Limb (tissue), 2 donors: Measurements from ENCODE around the gene CDKL5.
"Not testable (repeated sequence)": the region's sequence is repeated elsewhere in the genome, so short reads cannot be mapped to it uniquely, and the experiment has no call there.

Source experiments
- DNase-seq, 2 donors: peaks; one replicate each; pipeline ENCODE4 v3.0.0-alpha.2; 2016; ENCODE audit errors: extremely low spot score in 2 of 2

CDKL5 gene

DNA sequence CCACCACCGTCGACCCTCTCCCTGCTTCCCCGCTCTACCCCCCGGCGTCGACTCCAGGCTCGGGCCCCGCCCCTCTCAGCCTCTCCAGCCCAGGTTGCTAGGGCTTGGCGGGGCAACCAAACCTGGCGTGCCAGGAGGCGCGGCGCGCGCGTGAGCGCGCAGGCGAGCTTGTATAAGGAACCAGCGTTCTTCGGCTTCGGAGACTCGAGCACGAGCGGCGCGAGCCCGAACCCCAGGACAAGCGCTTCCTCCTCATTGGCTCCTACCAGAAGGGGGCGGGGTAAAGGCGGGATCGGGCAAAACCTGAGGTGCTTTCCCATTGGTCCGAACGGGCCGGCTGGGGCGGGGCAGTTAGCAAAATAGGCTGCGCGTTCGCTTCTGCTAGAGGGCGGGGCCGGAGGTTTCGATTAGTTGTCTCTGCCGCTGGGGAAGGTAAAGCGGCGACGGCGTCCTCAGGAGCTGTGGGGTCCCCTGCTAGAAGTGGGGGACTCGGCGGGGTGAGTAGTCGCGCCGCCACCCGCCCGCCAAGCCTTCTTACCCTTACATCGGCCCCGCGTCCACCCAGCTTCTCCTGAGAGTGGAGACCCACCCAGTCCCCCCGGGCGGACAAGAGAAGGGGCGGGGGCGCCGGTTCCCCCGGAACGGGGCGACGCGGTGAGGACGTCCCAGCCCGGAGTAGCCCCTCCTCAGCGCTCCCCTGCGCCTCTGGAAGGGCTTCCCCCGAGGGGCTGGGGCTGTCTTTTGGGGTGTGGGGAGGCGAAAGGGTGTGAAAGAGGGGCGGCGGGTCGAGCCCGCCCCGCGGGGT, at the start of gene CDKL5:
CDKL5 (plus strand) TSS at position 410 of the 805 bp plus-strand sequence. CDS start 81,489 bp downstream, outside the sequence.
- DNase-seq: peak; percentile 92 to 96

DNA sequence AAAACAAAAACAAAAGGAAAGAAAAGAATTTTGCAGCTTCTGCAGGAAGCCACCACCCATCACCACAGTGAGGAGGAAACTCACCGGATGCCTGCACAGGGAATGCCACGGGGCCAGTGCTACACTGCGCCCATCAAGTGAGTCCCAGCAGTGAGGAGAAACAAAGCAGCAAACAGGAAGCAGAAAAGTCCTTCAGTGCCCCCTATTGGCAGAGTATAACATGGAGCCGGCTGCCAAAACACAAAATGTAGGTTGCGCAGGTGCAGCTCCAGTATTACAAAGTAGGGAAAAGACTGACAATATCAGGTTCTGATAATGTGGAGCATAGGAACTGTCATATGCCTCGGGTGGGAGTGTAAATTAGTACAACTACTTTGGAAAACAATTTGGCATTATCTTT, 47.6 kb upstream of the CDKL5 start:
- DNase-seq: no peak

DNA sequence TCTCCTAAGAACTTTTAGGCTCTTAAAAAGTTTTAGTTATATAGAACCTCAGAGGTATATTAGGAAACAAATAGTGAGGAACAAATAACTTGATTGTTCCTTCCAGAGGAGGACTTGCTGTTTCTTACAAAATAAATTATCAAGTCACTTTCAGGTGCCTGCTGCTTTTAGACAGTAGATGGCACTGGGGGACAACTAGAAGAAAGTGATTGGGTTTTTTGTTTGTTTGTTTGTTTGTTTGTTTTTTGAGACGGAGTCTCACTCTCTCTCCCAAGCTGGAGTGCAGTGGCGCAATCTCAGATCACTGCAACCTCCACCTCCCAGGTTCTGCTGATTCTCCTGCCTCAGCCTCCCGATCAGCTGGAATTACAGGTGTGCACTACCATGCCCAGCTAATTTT, 35.4 kb upstream of the CDKL5 start:
- DNase-seq: no peak

DNA sequence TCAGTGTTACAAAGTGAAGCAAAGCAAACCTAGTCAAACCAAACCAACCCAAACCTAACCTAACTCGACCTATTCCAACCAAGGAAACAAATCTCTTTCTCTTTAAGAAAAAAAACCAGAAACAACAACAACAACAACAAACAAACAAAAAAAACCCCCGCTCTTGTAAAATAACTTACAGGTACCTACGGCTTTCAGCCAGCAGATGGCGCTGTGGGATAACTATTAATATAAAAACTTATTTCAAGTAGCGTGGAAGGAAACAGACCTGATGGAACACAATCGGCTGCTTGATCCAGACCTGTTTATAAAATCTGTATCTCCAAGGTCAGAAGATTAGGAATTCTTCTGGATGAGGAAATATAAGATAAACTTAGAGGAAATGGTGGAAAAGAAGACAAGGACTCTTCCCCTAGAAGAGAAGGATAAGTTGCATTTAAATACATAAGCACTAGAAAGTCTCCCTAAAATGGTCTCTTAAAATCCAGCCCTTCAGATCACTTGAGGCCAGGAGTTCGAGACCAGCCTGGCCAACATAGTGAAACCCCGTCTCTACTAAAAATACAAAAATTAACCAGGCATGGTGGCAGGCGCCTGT, 34.4 kb upstream of the CDKL5 start:
- peak; percentile 49 to 60 for DNase-seq

DNA sequence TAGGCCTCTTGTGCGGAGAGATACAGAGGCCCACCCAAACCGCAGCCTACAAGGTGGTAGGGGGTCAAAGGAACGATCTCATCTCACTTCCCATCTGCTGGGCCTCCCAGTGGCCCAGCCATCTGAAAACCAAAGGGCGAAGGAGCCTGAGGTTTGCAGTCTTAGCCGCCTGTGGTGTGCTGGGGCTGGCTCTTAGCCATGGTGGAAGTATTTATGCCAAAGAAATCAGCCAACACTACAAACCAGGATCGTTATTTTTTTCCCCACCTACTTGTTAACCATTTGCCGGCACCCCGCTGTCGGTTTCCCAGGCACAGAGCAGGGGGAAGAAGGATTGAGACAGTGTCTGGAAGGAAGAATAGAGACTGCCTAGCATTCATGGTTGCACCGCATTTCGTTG, 30.9 kb upstream of the CDKL5 start:
- DNase-seq: peak in 1 of 2 donors; percentile 27

DNA sequence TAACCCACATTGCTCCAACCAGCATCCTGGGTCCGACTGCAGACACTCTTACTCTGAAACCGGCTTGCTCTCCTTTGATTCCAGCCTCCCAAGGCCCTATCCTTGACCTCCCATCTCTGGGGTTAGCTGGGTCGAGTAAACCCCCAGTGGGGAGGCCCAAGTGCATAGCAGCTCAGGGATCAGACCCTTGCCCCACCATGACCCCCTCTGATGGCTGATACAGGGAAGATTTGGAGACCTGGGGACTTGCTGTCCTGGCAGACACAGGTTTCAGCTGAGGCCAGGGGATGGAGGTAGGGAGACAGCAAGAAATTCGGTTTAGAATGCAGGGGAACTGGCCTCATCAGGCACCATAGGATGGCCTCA, 23.6 kb upstream of the CDKL5 start:
- no peak for DNase-seq

DNA sequence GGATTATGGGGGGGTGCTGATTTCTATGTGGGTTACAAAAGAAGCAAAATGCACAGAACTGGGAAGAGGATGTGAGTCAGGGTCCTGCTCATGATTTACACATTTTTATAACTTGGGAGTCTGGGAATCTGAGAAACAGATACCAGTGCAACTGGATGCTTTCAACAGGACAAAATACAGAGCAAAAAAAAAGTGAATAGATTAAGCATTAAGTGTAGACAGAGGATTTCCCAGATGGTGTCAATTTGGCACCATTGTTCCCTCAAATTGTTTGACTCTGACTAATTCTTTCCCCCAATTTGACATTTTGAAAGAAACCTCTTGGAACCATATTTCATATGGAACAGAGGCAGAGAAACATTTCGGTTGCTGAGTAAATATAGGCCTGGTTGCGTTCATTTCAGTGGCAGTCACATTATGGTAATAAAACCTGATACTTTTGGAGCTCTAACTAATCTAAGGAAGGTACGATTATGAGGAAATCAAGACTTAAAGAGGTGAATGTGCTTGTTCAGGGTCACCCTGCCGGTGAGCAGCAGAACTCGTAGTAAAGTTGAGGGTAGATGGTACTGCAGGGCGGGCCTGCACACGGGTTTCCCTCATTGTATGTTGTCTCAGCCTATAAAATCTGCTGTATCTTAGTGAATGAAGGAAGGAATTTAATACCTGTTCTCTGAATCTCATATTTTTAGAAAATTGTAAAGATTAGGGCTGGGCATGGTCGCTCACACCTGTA, 18.7 kb upstream of the CDKL5 start:
- no peak for DNase-seq

DNA sequence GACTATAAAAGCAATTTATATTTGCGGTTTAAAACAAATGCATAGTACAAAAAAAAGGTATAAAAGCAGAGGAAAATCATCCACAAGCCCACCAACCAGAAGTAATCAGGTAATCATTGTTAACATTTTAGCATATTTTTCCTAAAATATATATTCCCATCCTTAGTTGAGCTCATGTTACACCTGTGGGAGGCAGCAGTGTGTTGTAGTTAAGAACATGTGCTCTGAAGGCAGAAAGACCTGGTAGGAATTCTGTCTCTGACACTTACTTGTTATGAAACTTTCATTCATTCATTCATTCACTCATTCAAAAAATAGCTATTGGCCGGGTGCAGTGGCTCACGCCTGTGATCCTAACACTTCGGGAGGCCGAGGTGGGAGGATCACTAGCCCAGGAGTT, 15.4 kb upstream of the CDKL5 start:
- DNase-seq: peak in 1 of 2 donors; percentile 23

DNA sequence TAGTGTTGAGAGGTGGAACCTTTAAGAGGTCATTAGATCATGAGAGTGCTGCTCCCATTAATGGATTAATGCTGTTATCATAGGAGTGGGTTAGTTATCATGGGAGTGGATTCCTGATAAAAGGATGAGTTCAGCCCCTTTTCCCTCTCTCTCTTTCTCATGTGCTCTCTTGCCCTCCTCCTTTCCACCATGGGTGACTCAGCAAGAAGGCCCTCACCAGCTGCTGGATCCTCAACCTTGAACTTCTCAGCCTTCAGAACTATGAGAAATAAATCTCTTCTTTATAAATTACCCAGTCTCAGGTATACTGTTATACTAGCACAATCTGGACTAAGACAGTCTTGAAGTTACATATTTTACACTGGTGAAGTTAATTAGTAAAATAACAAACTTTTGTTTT, 10.0 kb upstream of the CDKL5 start:
- no peak for DNase-seq

DNA sequence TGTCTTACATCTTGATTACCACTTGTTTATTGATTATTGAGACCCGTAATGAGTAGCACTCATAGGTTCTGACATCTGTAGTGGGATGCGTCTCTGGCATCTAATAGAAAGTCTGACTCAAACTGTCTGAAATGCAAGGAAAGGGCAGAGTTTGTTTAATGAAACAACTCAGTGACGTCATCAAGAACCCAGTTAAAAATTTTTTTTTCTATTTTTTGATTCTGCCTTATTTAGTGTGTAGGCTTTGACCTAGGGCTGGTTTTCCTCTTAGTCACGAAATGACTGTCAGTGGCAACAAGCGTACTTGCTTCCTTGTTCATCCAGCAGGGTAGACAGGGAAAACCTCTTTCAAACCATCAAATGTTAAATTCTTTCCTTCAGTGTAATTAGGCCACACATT, 3.1 kb upstream of the CDKL5 start:
- no peak for DNase-seq

DNA sequence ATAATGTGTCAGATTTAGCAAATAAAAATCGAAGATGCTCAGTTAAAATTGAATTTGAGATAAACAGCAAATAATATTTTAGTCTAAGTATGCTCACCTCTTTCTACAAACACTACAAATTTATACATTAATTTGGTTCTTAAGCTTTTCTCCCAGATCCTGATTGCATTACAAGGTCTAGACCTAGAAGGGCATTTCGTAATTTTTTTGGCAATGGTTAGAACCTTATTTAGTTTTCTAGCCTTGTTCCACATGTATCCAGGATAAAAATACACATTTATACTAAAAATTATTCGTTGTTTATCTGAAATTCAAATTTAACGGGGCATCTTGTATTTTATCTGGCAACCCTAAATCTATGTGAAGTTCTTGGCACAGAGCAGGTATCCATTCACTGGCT, 2.5 kb upstream of the CDKL5 start:
- no peak for DNase-seq

DNA sequence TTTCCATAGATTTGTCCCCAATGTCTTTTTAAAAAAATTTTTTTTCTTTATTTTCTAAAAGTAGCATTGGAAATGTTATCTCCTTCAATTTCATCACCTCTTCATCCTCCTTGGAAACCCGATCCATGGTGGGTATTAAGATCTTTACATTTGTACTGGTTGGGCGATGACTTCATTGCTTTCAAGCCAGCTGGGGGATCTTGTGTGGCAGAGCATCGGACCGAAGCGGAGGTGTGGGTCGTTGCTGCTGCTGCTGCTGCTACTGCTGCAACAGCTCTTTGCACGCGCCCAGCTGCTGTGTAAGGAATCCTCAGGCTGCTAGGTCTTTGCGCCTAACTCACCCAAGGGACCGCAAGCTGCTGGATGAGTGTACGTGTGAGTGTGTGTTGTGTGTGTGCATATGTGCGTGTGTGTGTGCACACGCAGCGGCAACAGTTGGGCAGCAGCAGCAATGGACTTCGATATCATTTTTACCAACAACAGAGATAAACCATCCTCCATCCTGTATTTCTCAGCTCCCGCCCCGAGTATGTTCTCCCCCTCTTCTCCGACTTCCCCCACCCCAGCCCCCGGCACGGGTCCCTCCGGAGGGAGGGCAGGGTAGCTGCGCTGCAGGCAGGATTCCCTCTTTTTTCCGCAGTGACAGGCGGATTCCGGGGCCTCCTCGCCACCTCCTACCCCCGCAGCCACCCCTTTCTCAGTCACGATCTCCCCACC, 768 bp upstream of the CDKL5 start:
- peak; percentile 3 to 58 for DNase-seq

DNA sequence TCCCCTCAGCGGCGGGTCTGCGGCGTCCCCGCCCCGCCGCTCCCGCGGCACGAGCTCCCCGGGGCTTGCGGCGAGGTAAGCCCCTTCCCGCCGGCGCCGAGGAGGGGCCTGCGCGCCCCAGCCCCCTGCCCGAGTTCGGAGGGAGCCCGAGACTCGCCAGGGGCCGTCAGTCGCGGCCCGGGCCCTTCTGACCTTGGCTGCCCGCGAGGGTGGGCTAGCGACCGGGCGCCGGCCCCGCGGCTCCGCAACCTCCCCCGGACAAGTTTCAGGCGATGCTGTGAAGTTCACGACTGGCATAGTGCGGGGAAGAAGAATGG, 554 bp downstream of the CDKL5 start:
- DNase-seq: no peak

DNA sequence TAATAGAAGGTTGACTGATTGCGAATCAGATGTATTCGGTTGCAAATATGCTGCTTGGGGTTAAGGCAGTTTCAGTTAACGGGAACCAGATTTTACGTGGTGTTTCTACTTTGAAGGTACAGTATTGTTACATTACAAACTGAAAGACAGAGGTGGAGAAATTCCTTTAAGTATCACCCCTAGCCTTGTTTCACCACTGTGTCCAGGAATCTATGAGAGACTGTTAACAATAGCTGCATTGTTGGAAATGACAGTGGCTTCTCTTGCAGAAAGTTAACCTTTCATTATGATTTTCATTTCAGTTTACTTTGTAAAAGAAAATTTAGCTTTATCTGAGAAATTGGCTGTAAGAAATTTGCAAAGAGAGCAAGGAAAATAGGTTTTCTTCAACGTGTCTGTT, 2.6 kb downstream of the CDKL5 start:
- DNase-seq: no peak

DNA sequence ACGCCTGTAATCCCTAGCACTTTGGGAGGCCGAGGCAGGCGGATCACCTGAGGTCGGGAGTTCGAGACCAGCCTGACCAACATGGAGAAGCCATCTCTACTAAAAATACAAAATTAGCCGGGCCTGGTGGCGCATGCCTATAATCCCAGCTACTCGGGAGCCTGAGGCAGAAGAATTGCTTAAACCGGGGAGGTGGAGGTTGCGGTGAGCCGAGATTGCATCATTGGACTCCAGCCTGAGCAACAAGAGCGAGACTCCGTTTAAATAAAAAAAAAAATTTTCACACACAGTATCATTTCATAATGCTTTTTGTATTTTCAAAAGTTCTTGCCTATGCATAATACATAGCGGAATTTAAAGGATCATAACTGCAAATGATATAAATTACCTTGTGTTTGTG, 7.9 kb downstream of the CDKL5 start:
- not testable (repeated sequence) for DNase-seq

DNA sequence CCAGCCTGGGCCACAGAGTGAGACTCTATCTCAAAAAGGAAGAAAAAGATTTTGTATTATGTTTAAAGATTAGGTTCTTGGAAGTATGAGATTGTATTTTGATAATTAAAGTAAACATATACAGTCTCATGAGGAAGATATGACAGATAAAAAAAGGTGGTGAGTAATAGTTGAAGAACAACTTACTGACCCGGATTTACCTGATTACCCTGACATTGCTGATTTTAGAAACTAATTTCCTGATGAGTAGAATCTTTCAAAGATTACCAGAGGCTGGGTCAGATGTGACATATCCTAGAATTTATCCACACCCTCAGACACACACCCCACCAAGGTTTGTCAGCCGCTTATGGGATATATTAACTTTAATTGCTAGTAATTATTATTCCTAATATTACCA, 9.5 kb downstream of the CDKL5 start:
- no peak for DNase-seq

DNA sequence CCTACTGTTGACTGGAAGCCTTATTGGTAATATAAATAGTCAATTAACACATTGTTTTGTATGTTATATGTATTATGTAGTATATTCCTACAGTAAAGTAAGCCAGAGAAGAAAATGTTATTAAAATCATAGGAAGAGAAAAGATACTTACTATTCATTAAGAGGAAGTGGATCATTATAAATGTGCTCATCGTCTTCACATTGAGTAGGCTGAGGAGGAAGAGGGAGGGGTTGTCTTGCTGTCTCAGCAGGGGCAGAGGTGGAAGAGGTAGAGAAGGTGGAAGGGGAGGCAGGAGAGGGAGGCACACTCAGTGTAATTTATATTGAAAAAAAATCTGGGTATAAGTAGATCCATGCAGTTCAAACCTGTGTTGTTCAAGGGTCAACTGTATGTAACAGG, 10.6 kb downstream of the CDKL5 start:
- no peak for DNase-seq

DNA sequence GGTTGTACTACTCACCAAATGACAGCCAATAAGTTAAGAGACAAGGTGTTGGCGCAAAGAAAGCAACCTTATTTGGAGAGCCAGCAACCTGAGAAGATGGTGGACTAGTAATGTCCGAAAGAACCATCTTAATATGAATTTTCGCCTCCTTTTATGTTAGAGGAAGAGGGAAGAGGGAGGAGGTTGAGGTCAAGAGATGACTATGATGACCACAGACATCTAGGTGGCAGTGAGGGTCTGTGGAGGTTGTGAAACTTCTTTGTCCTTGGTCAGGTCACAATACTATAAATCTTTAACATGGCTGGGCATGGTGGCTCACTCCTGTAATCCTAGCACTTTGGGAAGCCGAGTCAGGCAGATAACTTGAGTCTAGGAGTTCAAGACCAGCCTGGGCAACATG, 15.4 kb downstream of the CDKL5 start:
- DNase-seq: no peak

DNA sequence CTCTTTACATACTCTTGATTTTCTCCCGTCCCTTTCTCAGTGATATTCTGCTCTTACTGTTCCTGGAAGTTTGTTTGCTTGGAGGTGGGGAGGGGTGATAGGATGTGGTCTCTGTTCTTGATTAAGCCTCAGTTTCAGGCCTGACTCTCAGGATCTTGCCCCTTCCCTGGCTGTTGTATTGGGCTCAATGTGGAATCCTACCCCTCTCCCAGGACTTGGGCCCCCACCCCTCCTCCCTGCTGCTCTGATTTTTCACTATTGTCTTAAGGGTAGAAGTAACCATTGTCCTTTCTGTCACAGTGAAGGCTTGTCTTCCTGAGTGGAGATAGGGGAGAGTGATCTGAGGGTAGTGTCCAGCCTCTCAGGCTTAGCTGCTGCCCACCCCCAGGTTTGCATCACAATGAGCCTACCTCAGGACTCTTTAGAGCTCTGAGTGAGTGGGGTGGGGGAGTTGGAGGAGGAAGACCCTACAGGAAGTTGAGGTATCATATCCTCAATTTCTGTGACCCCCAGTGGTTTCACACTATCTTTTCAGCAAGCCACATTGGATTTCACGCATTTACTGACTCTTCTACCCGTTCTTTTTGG, 16.5 kb downstream of the CDKL5 start:
- DNase-seq: no peak

DNA sequence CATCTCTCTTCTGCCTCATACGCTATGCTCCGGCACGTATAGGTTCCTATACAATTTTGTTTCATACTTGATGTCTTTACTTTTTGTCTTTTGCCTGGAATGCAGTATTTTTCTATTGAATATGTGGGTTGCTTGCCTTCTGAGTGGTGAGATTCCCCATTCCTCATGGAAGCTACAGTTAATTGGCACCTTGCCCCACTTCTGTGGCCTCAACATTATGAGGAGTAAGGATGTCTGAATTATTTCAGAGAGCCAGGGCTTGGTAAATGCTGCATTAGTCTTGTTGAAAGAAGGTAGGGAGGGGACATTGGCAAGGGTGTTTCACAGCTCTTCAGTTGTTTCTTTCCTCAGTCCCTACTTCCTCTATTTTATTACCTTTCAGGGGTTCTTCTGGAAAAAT, 23.0 kb downstream of the CDKL5 start:
- no peak for DNase-seq

DNA sequence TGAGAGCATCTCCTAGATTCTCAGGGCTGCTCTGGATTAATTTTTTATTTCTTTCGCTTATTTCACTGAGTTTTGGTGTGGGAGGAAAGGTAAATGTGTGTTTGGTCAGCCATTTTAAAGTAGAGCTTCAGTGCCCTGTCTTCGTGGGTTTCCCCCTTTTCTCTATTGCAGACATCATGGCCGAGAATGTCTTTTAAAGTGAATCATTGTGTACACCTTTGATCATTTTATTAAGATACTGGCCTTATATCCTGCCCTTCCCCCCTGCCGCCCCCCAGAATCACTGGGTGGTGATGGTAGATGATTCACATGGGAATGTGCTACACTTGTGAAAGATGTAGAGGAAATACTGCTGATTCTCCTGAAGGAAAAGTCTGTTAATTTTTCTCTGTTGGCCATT, 23.8 kb downstream of the CDKL5 start:
- no peak for DNase-seq

DNA sequence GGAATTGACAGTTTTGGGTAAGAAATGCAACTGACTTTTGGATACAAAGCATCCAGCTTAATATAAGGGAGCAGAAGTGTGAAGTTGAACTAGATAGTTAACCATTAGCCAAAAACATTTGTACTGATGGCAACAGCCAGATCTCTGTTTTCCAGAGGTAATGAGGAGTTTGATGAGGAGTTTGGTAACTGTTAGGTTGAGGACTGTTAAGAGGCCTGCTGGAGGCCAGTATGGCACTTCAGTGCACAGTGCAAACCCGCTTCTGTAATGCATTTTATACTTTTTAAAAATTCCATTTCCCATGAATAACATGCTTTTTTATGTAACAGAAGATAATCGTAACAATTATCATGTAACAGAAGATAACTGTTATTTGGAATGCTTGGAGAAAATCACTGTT, 30.0 kb downstream of the CDKL5 start:
- DNase-seq: no peak
